SK-N-SH treated with all-trans-retinoic acid at 6 μM for 48 hours (cell line): ENCODE results near the gene OCA2.

Experiments
- CREB5 ChIP-seq: fragments of 250-450 bp; sonication (Bioruptor Pico); IDR thresholded peaks from 2 replicates; pipeline ENCODE4 v1.5.1; 2020; ENCODE audit warnings: low read depth, mild to moderate bottlenecking, moderate library complexity
- OSR1 ChIP-seq: fragments of 250-450 bp; sonication (Bioruptor Pico); IDR thresholded peaks from 2 replicates; pipeline ENCODE4 v1.8.0; 2022; ENCODE audit warnings: moderate library complexity, mild to moderate bottlenecking, inconsistent platforms
- POU6F1 ChIP-seq: fragments of 250-450 bp; sonication (Bioruptor Pico); IDR thresholded peaks from 2 replicates; pipeline ENCODE4 v1.8.0; 2021; ENCODE audit warnings: low read depth, mild to moderate bottlenecking, moderate library complexity, borderline replicate concordance
- RARB ChIP-seq: fragments of 250-450 bp; sonication (Bioruptor Pico); IDR thresholded peaks from 2 replicates; pipeline ENCODE4 v1.8.0; 2021; ENCODE audit warnings: mild to moderate bottlenecking, moderate library complexity
- ZFP3 ChIP-seq: fragments of 250-450 bp; sonication (Bioruptor Pico); IDR thresholded peaks from 2 replicates; pipeline ENCODE4 v1.5.0; 2020; ENCODE audit warnings: mild to moderate bottlenecking, moderate library complexity
- ZFP30 ChIP-seq: fragments of 450-650 bp; formaldehyde crosslinking; IDR thresholded peaks from 2 replicates; pipeline ENCODE4 v1.5.0; 2022; ENCODE audit warnings: mild to moderate bottlenecking, moderate library complexity
- ZNF565 ChIP-seq: fragments of 450-650 bp; formaldehyde crosslinking; conservative IDR thresholded peaks from 2 replicates; pipeline ENCODE4 v1.5.0; 2020; ENCODE audit warnings: low read depth, mild to moderate bottlenecking, moderate library complexity
- TF ChIP-seq, protein P1 (sequence below): fragments of 250-450 bp; sonication (Bioruptor Pico); IDR thresholded peaks from 2 replicates; pipeline ENCODE4 v1.8.0; 2020; ENCODE audit warnings: mild to moderate bottlenecking, moderate library complexity, borderline replicate concordance

- TF ChIP-seq CREB5 (CRISPR knock-in tag) = no peak
- no peak for TF ChIP-seq ZFP30 (CRISPR knock-in tag)
- TF ChIP-seq, protein P1, sequence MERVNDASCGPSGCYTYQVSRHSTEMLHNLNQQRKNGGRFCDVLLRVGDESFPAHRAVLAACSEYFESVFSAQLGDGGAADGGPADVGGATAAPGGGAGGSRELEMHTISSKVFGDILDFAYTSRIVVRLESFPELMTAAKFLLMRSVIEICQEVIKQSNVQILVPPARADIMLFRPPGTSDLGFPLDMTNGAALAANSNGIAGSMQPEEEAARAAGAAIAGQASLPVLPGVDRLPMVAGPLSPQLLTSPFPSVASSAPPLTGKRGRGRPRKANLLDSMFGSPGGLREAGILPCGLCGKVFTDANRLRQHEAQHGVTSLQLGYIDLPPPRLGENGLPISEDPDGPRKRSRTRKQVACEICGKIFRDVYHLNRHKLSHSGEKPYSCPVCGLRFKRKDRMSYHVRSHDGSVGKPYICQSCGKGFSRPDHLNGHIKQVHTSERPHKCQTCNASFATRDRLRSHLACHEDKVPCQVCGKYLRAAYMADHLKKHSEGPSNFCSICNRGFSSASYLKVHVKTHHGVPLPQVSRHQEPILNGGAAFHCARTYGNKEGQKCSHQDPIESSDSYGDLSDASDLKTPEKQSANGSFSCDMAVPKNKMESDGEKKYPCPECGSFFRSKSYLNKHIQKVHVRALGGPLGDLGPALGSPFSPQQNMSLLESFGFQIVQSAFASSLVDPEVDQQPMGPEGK (CRISPR knock-in tag) = no peak
- no peak for TF ChIP-seq ZFP3 (CRISPR knock-in tag)
- no peak for TF ChIP-seq RARB (CRISPR knock-in tag)
- TF ChIP-seq POU6F1 (CRISPR knock-in tag) = no peak
- TF ChIP-seq ZNF565 = no peak
- no peak for TF ChIP-seq OSR1 (CRISPR knock-in tag)
These were observed 209.9 kb downstream of the OCA2 start for GRCh38 chr15:27889258-27889657.
